Gastroesophageal sphincter (tissue), 3 donors: Measurements from ENCODE around the gene RFX4.

ENCODE experiments used
- EP300 ChIP-seq: sonication (generic); formaldehyde crosslinking; IDR thresholded peaks from one replicate; pipeline ENCODE4 v1.6.1; 2017; ENCODE audit warnings: antibody characterized with exemption, mild to moderate bottlenecking
- POLR2A ChIP-seq, 2 donors: fragments of 450-650 bp; IDR thresholded peaks; one replicate each; pipeline ENCODE4 v1.6.1; 2017; ENCODE audit warnings: antibody characterized with exemption in 2 of 2, mild to moderate bottlenecking in 2 of 2, moderate library complexity in 1 of 2
- POLR2AphosphoS5 ChIP-seq: sonication (generic); formaldehyde crosslinking; IDR thresholded peaks from one replicate; pipeline ENCODE4 v1.6.1; 2017; ENCODE audit warnings: antibody characterized with exemption
- TF ChIP-seq, protein P1 (sequence below), 4 experiments: fragments of 200-600 bp in 2 of 4; fragments of 450-650 bp in 2 of 4; sonication (generic) in 1 of 4; IDR thresholded peaks; one replicate each; pipeline ENCODE4 v1.5.1; 2017 to 2019; ENCODE audit warnings: antibody characterized with exemption in 4 of 4, mild to moderate bottlenecking in 2 of 4, moderate library complexity in 2 of 4

DNA sequence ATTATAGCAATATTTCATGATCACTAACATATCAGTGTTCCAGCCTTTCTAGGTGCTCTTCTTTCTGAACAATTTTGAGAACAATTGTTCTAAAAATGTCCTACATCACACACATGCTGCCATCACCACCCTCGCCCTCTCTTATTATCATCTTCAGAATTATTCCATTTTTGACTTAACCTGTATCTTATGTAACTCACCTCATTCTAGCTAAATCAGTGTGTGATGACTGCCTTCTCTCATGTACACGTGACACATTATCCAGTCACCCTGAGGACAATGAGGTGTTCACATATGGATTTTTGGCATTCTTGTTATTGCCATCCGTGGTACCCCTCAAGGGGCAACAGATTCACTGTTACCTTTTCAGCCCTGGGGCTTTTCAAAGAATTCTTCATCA, 87.3 kb downstream of the RFX4 start:
- TF ChIP-seq, protein P1, sequence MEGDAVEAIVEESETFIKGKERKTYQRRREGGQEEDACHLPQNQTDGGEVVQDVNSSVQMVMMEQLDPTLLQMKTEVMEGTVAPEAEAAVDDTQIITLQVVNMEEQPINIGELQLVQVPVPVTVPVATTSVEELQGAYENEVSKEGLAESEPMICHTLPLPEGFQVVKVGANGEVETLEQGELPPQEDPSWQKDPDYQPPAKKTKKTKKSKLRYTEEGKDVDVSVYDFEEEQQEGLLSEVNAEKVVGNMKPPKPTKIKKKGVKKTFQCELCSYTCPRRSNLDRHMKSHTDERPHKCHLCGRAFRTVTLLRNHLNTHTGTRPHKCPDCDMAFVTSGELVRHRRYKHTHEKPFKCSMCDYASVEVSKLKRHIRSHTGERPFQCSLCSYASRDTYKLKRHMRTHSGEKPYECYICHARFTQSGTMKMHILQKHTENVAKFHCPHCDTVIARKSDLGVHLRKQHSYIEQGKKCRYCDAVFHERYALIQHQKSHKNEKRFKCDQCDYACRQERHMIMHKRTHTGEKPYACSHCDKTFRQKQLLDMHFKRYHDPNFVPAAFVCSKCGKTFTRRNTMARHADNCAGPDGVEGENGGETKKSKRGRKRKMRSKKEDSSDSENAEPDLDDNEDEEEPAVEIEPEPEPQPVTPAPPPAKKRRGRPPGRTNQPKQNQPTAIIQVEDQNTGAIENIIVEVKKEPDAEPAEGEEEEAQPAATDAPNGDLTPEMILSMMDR (IDR thresholded peaks at IDR 0.05) = no peak
- TF ChIP-seq POLR2A (IDR thresholded peaks at IDR 0.05) = no peak
- no peak for TF ChIP-seq POLR2AphosphoS5
- no peak for TF ChIP-seq EP300
